NCI-H2171 treated with DMSO at 0.1 percent for 48 hours (cell line): ENCODE measurements around the gene WFDC5.

ENCODE experiments used
- DNase-seq: peaks from one replicate; lab custom pipeline; 2025; lab: John Stamatoyannopoulos, UW

WFDC5 gene

GRCh38 chr20:45115386-45115774 is 406 bp upstream of the WFDC5 start:
- DNase-seq = no peak

DNA sequence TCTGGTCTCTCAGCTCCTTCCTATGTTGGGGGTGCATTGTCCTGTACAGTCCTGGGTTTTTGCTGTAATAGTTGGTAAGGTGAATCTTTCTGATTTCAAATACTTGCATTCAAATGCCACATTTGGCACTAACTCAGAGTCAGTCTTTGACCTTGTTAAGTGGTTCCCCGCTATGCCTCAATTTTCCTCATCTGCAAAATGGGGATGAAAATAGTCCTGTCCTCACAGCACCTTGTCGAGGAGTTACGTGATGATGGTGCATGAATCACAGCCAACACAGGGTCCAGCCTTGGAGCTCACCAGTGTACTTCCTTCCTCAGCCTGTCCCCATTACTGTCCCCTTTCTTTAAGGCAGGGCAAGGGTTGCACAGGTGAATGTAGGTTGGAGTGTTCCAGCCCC is 1.1 kb downstream of the WFDC5 start:
- no peak for DNase-seq

DNA sequence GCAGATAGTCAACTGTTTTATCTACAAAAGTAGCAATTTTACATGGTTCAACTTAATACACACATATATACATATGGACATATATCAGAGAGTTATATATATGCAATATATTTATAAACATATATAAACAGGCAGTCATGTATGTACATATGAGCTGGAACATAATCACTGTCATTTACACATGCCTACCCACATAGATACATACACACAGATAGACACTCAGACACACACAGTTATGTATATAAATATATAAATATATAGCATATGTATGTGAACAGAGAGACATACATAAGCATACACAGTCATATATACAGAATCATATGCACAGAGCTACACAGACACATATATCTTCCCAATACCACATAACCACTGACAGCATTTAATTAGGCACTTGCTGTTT is 2.2 kb downstream of the WFDC5 start:
- DNase-seq = no peak

GRCh38 chr20:45111799-45112471 is 3.0 kb downstream of the WFDC5 start:
- no peak for DNase-seq

DNA sequence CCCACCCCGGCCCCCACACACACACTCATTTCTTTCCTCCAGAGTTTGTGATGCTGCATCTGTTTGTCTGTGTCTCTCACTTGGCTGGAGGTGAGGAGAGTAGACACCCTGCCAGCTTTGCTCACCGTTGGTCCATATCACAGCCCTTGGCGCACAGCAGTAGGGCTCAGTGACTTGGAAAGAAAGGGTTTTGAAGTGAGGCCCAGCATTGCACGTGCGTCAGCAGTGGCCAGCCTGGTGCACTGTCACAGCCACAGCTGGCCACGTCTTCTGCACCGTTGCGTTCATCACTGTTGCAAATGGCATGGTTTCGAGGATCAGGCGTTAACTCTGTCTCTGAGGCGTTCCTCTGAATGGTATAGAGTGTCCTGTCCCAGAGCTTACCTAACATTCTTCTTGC is 3.7 kb downstream of the WFDC5 start:
- DNase-seq = no peak

DNA sequence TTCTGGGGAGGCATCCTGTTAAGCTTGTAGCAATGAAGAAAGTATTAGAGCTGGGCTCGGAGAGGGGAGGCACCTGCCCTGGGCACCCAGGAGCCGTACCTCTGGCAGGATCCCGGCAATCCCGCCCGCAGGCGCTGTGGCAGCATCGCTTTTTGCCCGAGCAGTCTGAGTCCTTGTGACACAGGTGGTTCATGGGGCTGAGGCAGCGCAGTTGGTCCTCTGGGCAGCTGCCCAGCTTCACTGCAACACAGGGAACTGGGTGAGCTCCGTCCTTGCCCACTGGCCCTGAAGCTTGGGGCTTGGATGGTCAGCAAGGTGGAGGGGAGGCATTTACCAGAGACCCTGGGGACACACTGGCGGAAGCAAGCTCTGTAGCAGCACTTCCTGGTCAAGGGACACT is 4.7 kb downstream of the WFDC5 start:
- DNase-seq = no peak

DNA sequence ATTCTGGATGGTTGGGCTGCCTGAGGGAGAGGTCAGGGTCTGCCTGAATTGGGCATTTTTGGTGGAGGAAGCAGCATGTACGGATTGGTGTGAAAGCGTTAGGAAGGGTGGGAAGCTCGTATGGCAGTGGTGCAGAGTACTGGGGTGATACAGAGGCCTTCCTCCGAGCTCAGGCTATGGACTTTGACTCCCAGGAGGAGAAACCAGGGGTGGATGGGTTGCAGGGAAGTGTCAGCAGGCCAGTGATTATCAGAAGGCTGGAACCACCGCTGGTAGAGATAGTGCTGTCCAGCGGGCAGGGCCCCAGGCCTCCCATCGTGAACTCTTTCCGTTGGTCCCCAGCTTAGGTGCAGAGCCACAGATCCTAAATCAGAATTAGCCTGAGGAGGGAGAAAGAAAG is 5.3 kb downstream of the WFDC5 start:
- no peak for DNase-seq

DNA sequence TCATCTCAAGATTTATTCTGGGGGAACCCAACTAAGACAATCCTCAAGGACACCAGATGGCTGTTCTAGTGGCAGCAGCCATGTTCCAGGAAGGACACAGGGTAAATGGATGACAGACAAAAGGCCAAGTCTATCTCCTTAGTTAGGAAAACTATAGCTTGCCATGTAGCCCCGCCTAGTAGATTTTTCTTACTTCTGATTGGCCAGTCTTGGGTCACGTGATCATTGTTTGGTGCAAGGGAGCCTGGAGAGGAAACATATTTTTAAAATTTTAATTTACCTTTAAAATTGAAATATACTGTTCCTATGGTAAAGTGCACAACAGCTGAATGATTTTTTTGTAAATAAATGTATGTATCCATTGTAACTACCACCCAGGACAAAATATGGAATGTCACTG is 9.7 kb downstream of the WFDC5 start:
- no peak for DNase-seq

DNA sequence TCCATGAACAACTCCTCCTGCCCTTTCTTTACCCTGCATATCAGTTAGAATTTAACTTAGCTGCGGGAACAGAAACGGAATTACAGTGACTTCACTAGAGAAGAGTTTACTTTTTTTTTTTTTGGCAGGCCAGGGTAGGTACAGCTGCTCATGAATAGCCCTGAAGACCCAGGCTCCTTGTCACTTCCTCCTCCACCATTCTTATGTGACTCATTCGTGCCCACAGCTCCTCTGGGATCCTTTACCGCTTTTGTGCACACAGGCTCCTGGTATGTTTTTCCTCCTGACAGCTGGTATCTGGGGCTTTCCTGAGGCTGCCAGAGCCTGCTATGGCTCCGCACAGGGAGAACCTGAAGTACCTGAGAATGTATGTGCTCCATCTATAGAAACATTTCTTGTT is 10.2 kb downstream of the WFDC5 start:
- DNase-seq = peak; percentile 55

GRCh38 chr20:45103072-45103471 is 11.9 kb downstream of the WFDC5 start:
- no peak for DNase-seq

GRCh38 chr20:45101333-45101850 is 13.6 kb downstream of the WFDC5 start:
- DNase-seq = no peak

DNA sequence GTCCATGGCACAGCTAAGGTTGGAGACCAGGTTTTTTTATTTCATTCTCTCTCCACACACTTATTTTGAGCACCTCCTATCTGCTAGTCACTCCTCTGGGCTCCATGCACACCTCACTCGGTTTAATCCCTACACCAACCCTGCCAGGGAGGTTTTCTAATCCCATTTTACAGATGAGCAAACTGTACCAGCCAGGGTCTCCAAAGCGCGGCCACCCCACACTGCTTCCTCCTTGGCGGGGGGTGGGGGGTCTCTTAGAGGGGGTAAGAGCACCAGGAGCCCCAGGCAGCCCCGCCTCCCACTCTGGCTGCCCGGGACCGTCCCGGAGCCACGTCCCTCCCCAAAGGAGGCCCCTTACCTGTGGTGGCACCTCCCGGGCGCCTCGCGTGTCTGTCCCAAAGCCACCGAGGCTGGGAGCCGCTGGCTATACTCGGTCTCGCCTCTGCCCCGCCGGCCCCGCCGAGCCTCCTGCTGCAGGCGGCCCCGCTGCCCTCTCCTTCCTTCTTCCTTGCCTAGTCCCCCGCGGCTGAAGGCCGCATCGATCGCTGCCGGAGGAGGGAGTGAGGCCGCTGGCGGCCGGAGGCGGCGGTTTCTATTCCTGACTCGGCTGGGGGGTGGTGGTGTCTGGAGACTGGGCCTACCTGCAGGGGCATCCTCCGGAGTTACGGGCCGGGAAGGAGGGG is 14.3 kb downstream of the WFDC5 start, which contains the start of gene KCNS1:
TSS of gene KCNS1 (minus strand) at position 565 of the 683 bp plus-strand sequence. CDS start 1,891 bp downstream, outside the sequence.
- no peak for DNase-seq

GRCh38 chr20:45098103-45098773 is 16.7 kb downstream of the WFDC5 start:
- DNase-seq = no peak

- no peak for DNase-seq
Measured at GRCh38 chr20:45097485-45098102, 17.4 kb downstream of the WFDC5 start.

DNA sequence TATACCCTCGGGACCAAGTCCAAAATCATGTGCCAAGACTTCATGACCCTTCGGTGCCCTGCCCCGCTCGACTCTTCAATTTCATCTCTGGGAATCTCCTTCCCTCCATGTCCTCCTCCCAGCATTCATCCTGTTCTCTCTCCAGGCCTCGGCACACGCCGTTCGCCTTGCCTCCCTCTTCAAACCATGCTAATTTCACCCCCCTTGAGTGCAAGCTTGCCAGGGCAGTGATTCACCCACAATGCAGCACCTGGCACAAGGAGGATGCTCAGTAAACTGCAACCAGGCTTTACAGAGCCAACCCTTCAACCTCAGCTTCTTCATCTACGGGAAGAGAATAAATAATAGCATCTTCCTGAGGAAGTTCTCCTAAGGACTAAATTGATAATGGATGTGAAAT is 18.2 kb downstream of the WFDC5 start:
- no peak for DNase-seq

DNA sequence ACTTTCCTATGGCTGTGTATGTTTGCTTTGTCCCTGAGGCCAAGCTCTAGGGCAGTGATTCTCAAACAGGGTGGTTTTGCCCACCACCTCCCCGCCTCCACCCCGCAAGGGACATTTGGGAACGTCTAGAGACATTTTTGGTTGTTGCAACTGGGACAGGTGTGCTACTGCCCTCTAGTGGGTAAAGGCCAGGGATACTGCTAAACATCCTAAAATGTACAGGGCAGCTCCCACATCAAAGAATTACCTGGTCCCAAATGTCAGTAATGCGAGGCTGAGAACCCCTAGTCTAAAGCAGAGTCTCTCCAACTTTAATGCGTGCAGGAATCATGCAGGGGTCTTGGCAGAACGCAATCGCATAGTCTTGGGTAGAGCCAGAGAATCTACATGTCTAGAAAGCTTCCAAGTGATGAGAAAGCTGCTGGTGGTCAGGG is 19.2 kb downstream of the WFDC5 start:
- DNase-seq = peak; percentile 56

DNA sequence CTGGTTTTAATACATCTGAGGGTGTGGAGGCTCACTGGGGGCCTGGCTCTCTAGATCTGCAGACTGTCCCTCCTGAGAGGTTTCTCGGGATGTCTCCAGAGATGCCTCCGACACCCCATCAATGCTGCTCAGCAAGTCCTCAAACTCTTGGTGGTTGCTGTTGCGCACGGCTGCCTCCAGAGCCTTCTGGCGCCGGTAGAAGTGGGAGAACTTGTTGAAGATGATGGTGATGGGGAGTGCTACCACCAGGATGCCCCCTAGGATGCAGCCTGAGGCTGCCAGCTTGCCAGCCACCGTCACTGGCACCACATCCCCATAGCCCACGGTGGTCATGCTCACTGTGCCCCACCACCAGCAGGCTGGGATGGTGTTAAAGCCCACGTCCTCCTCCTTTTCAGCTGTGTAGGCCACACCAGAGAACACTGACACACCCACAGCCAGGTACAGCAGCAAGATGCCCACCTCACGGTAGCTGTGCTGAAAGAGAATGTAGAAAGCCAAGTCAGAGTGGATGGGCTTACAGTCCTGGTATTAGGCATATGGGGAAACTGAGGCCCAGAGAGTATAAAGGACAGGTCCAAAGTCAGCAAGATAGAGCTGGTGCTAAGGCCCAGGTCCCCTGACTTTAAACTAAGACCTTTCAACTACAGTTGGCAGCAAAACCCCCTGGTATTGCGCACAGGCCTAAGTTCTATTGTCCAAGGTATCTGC is 20.0 kb downstream of the WFDC5 start:
- no peak for DNase-seq

- DNase-seq = no peak
Measured at GRCh38 chr20:45094201-45094600, 20.8 kb downstream of the WFDC5 start.

DNA sequence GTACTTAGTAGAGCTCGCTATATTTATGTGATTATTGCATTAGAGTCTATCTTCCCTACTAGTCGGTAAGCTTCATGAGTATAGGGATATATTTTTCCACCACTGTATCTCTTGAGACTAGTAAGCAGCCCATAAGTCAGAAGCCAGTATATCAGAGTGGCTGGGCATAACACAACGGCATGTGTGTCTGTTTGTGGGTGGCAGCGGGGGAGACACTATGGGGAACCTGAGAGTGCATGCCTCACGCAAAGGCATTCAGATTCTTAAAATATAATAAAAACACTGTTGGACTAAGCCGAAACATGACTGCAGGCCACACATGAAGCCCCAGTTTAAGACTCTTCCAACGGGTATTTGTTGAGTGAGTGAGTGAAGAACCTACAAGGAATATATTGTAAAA is 22.1 kb downstream of the WFDC5 start:
- DNase-seq = no peak

DNA sequence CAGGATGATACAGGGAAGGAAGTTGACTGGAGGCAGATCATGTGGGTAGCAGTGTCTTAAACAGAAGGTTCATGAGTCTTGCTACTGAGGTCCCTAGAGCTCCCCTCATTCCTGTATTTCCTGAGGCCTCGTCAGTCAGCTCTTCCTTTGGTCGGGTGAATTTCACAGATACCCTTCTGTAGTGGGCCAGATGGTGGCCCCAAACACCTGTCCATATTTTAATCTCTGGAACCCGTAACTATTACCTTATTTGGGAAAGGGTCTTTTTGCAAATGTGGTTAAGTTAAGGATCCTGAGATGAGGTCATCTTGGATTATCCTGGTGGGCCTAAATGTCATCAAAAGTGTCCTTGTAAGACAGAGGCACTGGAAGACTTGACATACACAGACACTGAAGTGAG is 23.6 kb downstream of the WFDC5 start:
- DNase-seq = peak; percentile 73

DNA sequence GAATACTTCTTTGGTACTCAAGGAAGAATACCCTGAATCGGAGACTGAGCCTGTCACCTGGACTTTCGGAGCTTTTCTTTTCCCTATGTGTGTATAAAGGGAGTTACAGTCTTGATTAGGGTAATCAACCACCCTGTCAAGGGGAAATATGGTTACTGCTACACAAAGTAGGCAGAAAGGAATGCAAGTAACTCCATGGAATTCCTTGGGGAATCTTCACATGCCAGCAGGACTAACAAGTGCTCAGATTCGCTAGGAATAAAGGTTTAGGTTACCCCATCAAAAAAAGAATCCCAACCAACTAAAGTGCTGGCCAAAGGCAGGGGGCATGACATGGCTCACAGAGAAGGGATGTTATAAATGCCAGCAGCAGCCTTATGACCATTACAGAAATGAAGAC is 24.5 kb downstream of the WFDC5 start:
- no peak for DNase-seq

GRCh38 chr20:45088247-45088646 is 26.7 kb downstream of the WFDC5 start:
- no peak for DNase-seq
